HepG2 (cell line): Measurements from ENCODE around the gene CEP20. TPM values are rescaled to one million over a fixed set of nuclear protein-coding genes. Genes with fewer than 3 reads are reported as not detected.

Experiments
- ATAC-seq: fragments of 200-7000 bp; cut with Tn5 transposase; 3 replicates; pipeline ENCODE4 v1.9.1; 2020; ENCODE audit warnings: mild to moderate bottlenecking, moderate library complexity
- BruUV-seq: library from RNA; stranded (reverse); fragments of 400-500 nt; replicated peaks from 2 replicates; lab custom pipeline; 2021; lab: Mats Ljungman, UMichigan
- CTCF ChIA-PET: fragments of 300-600 bp; formaldehyde crosslinking; extraction: SDS; loops from one replicate; lab custom pipeline; 2021; ENCODE audit warnings: low total read pairs, inconsistent platforms, low intra/inter-chr PET ratio; lab: Yijun Ruan, JAX
- POLR2A ChIA-PET: fragments of 350-600 bp; sonication (Branson Sonifier 250); formaldehyde crosslinking; loops from one replicate; lab custom pipeline; 2020; ENCODE audit warnings: antibody characterized with exemption, inconsistent platforms; lab: Yijun Ruan, JAX
- DNase-seq: peaks from one replicate; pipeline ENCODE4 v3.0.0-alpha.2; 2015; ENCODE audit warnings: low spot score
- FAIRE-seq: peaks from 3 replicates; lab custom pipeline; 2011; peaks lifted over from hg19 to GRCh38; lab: Jason Lieb, UNC
- H2AFZ ChIP-seq: one replicate; pipeline ENCODE4 v1.6.1; 2011; ENCODE audit warnings: low read length, inconsistent platforms
- H3K27ac ChIP-seq: fragments of 300-600 bp; 3 replicates; pipeline ENCODE4 v1.8.0; 2011; ENCODE audit warnings: mixed run types, mild to moderate bottlenecking, mixed read lengths, low read length, inconsistent platforms; ENCODE audit not compliant: insufficient read depth; ENCODE audit errors: extremely low read length
- H3K27me3 ChIP-seq, 2 experiments: fragments of 200-600 bp in 1 of 2; 2 replicates in 1 of 2; 3 replicates in 1 of 2; pipeline versions ENCODE4 v1.6.0 to v1.8.0; 2011; ENCODE audit warnings: low read length in 2 of 2, mild to moderate bottlenecking in 2 of 2, moderate library complexity in 2 of 2, inconsistent platforms in 1 of 2; ENCODE audit not compliant: insufficient read depth in 2 of 2, control insufficient read depth in 1 of 2
- H3K36me3 ChIP-seq, 2 experiments: fragments of 200-600 bp in 1 of 2; replicated peaks in 1 of 2; 2 replicates in 1 of 2; 3 replicates in 1 of 2; pipeline versions ENCODE4 v1.5.1 to v1.8.0; 2011; ENCODE audit warnings: low read length in 2 of 2, inconsistent platforms in 1 of 2; ENCODE audit not compliant: insufficient read depth in 2 of 2, control insufficient read depth in 1 of 2
- H3K4me1 ChIP-seq: 2 replicates; pipeline ENCODE4 v1.5.1; 2012; ENCODE audit warnings: low read length, inconsistent platforms; ENCODE audit not compliant: insufficient read depth
- H3K4me2 ChIP-seq: 2 replicates; pipeline ENCODE4 v1.6.0; 2011; ENCODE audit warnings: low read depth, low read length, inconsistent platforms
- H3K4me3 ChIP-seq, 3 experiments: fragments of 200-600 bp in 1 of 3; sonication (generic), shearing (Covaris generic) in 1 of 3; replicated peaks in 1 of 3; 2 replicates each; pipeline ENCODE4 v1.5.1; 2011 to 2016; ENCODE audit warnings: low read length in 3 of 3, inconsistent platforms in 2 of 3, low read depth in 2 of 3, mild to moderate bottlenecking in 2 of 3, control low read depth in 1 of 3, mixed read lengths in 1 of 3; ENCODE audit not compliant: insufficient read depth in 1 of 3
- H3K79me2 ChIP-seq: one replicate; pipeline ENCODE4 v1.6.1; 2011; ENCODE audit warnings: low read length, inconsistent platforms; ENCODE audit not compliant: insufficient read depth
- H3K9ac ChIP-seq: 2 replicates; pipeline ENCODE4 v1.6.0; 2011; ENCODE audit warnings: mild to moderate bottlenecking, low read depth, low read length, inconsistent platforms; ENCODE audit not compliant: insufficient read depth
- H3K9me3 ChIP-seq: 2 replicates; pipeline ENCODE4 v1.5.1; 2012; ENCODE audit warnings: mild to moderate bottlenecking, low read length
- H4K20me1 ChIP-seq: 2 replicates; pipeline ENCODE4 v1.6.0; 2011; ENCODE audit warnings: inconsistent platforms, mild to moderate bottlenecking, low read length, moderate library complexity; ENCODE audit not compliant: insufficient read depth
- CHCHD3 ChIP-seq: sonication (generic); formaldehyde crosslinking; IDR thresholded peaks from 2 replicates; pipeline ENCODE4 v1.8.0; 2022; ENCODE audit warnings: mild to moderate bottlenecking, missing genetic modification reagents, moderate library complexity
- HOXA5 ChIP-seq: sonication (generic); formaldehyde crosslinking; IDR thresholded peaks from 2 replicates; pipeline ENCODE4 v1.4.0; 2020; ENCODE audit warnings: missing genetic modification reagents
- HOXD1 ChIP-seq: sonication (generic); formaldehyde crosslinking; IDR thresholded peaks from 2 replicates; pipeline ENCODE4 v1.5.0; 2020; ENCODE audit warnings: missing genetic modification reagents
- KDM1A ChIP-seq: IDR thresholded peaks from 2 replicates; pipeline ENCODE4 v1.6.1; 2016; ENCODE audit warnings: missing compliant biosample characterization
- KDM4B ChIP-seq: sonication (generic); formaldehyde crosslinking; IDR thresholded peaks from 2 replicates; pipeline ENCODE4 v1.4.0; 2020; ENCODE audit warnings: missing genetic modification reagents
- RARA ChIP-seq: IDR thresholded peaks from 2 replicates; pipeline ENCODE4 v1.6.1; 2016; ENCODE audit warnings: missing genetic modification reagents, missing compliant biosample characterization
- RXRB ChIP-seq: IDR thresholded peaks from 2 replicates; pipeline ENCODE4 v1.6.1; 2016; ENCODE audit warnings: borderline replicate concordance, missing genetic modification reagents, missing compliant biosample characterization
- SATB2 ChIP-seq: sonication (generic); formaldehyde crosslinking; IDR thresholded peaks from 2 replicates; pipeline ENCODE4 v1.5.0; 2020; ENCODE audit warnings: missing genetic modification reagents
- SMARCC2 ChIP-seq: fragments of 450-650 bp; IDR thresholded peaks from 2 replicates; pipeline ENCODE4 v1.6.1; 2017; ENCODE audit warnings: antibody characterized with exemption, mild to moderate bottlenecking
- SMYD3 ChIP-seq: sonication (generic); formaldehyde crosslinking; IDR thresholded peaks from 2 replicates; pipeline ENCODE4 v1.8.1; 2023; ENCODE audit warnings: mild to moderate bottlenecking, missing genetic modification reagents
- SRF ChIP-seq: IDR thresholded peaks from 2 replicates; pipeline ENCODE4 v1.6.1; 2011; ENCODE audit warnings: mild to moderate bottlenecking, low read depth, low read length, moderate library complexity
- TARDBP ChIP-seq: sonication (generic); formaldehyde crosslinking; IDR thresholded peaks from 2 replicates; pipeline ENCODE4 v1.8.0; 2022; ENCODE audit warnings: mild to moderate bottlenecking, missing genetic modification reagents
- ZNF234 ChIP-seq: sonication (generic); formaldehyde crosslinking; conservative IDR thresholded peaks from 2 replicates; pipeline ENCODE4 v1.5.1; 2020; ENCODE audit warnings: mild to moderate bottlenecking, missing genetic modification reagents
- ZNF441 ChIP-seq: sonication (generic); formaldehyde crosslinking; IDR thresholded peaks from 2 replicates; pipeline ENCODE4 v1.7.0; 2021; ENCODE audit warnings: missing genetic modification reagents, borderline replicate concordance
- ZNF550 ChIP-seq: sonication (generic); formaldehyde crosslinking; IDR thresholded peaks from 2 replicates; pipeline ENCODE4 v1.4.0; 2020; ENCODE audit warnings: mild to moderate bottlenecking, missing genetic modification reagents, borderline replicate concordance
- ZNF552 ChIP-seq: sonication (generic); formaldehyde crosslinking; IDR thresholded peaks from 2 replicates; pipeline ENCODE4 v1.9.0; 2022; ENCODE audit warnings: missing genetic modification reagents, mild to moderate bottlenecking, borderline replicate concordance
- ZNF674 ChIP-seq: sonication (generic); formaldehyde crosslinking; IDR thresholded peaks from 2 replicates; pipeline ENCODE4 v1.5.0; 2020; ENCODE audit warnings: low read depth, mild to moderate bottlenecking, missing genetic modification reagents
- ZNF713 ChIP-seq: sonication (generic); formaldehyde crosslinking; IDR thresholded peaks from 2 replicates; pipeline ENCODE4 v1.4.0; 2020; ENCODE audit warnings: mild to moderate bottlenecking, missing genetic modification reagents
- WGBS: methylation state at CpG from one replicate; pipeline ENCODE4 v1.1.6; 2017; ENCODE audit warnings: low lambda C conversion rate; 5-methylcytosine and 5-hydroxymethylcytosine counted together
- in situ Hi-C: cut with HindIII; loops from 2 replicates; pipeline ENCODE4 v1.10.0; 2017; ENCODE audit warnings: low pct_unique_long_range_greater_than_20kb; ENCODE audit not compliant: extremely low pct_ligation_motif_present
- intact Hi-C: fragments of 100-400 bp; cut with micrococcal nuclease; formaldehyde crosslinking; loops from one replicate; pipeline ENCODE4 v1.10.0; 2022; ENCODE audit not compliant: unreplicated experiment
- polyA plus RNA-seq, 8 experiments: library from polyadenylated mRNA; depleted of rRNA in 3 of 8; stranded (reverse) in 7 of 8; unstranded in 1 of 8; fragments of >200 nt; fragmentation: Illumina TruSeq in 4 of 8; extraction: Trizol in 4 of 8; gene quantifications; 2 replicates each; pipeline versions ENCODE4 v1.2.1 to v1.2.3, GENCODE V29; 2011 to 2016; ENCODE audit warnings: low read depth in 4 of 8, missing spikeins in 1 of 8, mixed read lengths in 1 of 8; ENCODE audit not compliant: insufficient read depth in 1 of 8
- total RNA-seq, 5 experiments: library from RNA; depleted of rRNA; stranded (reverse); fragments of >200 nt; fragmentation: Illumina TruSeq; extraction: Trizol; gene quantifications; 2 replicates each; pipeline ENCODE4 v1.2.3, GENCODE V29; 2016; ENCODE audit warnings: low read depth in 1 of 5
- TF ChIP-seq, protein P1 (sequence below): sonication (generic); formaldehyde crosslinking; conservative IDR thresholded peaks from 2 replicates; pipeline ENCODE4 v1.4.0; 2020; ENCODE audit warnings: missing genetic modification reagents
- TF ChIP-seq, protein P2 (sequence below): sonication (generic); formaldehyde crosslinking; IDR thresholded peaks from 2 replicates; pipeline ENCODE4 v1.4.0; 2020; ENCODE audit warnings: mild to moderate bottlenecking, missing genetic modification reagents, borderline replicate concordance

Gene CEP20
- total and polyA plus RNA-seq, 2 of the 13 experiments (the other 11 are each of a cell fraction or from before 2014, with no cell fraction given), result 53.0 to 54.1 TPM

DNA sequence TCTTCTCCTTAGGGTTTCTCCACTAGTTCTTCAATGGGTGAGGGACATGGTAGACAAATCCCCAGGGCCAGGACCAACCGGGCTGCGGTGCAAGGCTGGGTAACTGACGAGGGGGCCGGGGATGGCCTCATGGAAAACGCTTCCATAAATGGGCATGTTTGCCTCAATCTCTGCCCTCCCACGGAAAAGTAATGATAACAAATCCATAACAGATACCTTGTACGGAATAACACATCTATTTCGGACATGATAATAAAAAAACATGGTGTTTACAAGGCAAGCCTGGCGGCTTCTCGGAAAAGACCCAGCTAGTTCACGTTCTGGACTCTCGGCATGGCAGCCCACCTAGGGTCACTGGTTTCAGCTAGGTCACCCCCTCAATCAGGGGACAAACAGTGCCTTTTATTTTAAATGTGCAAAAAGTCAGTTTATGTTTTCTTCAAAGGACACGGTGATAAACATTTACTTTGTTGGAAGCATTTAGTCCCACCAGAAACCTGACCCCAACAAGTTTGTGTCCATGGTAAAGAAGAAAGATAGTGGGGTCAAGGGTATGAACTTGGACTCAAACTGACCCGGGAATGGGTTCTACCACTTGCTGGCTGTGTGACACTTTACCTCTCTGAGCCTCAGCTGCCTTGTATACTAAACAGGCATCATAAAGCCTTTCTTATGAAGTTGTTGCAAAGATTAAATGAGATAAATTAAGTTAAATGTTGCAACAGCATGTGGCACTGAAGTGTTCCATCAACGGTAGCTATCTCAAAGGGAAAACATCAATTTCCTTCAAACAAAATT, 33.3 kb downstream of the CEP20 start (continued):
- TF ChIP-seq ZNF234 (CRISPR knock-in tag) (no peak), RXRB (CRISPR knock-in tag) (peak; percentile 37; the same call in 1 of the 2 replicates), SRF (peak; percentile 64), HOXD1 (no peak), RARA (CRISPR knock-in tag) (peak; percentile 91), HOXA5 (CRISPR knock-in tag) (no peak), ZNF550 (CRISPR knock-in tag) (no peak), ZNF674 (no peak), SMYD3 (CRISPR knock-in tag) (no peak), CHCHD3 (CRISPR knock-in tag) (no peak), ZNF552 (CRISPR knock-in tag) (no peak), KDM4B (CRISPR knock-in tag) (no peak), KDM1A (CRISPR knock-in tag) (no peak), ZNF713 (CRISPR knock-in tag) (no peak)
- TF ChIP-seq, all 625 proteins: peak for 3

GRCh38 chr16:15854061-15854460, 34.3 kb downstream of the CEP20 start:
- FAIRE-seq, result no peak
- CTCF ChIA-PET, result no interaction called here
- no TSS peak for BruUV-seq
- Histone ChIP-seq H3K9me3 (no peaks in the 10 kb centered on the region), H3K27me3 (peaks cover 17 to 71% of the 10 kb centered on the region in 2 experiments; a peak in 4 of 5 replicates), H3K36me3 (no peaks in the 10 kb centered on the region), H3K79me2 (no peaks in the 10 kb centered on the region), H3K4me3 (no peak overlapping the region), H2AFZ (no peak overlapping the region), H4K20me1 (no peaks in the 10 kb centered on the region), H3K9ac (no peak overlapping the region), H3K27ac (no peak overlapping the region), H3K4me2 (no peak overlapping the region), H3K4me1 (peaks cover 14% of the 10 kb centered on the region)
- intact Hi-C loops (no loop called here), in situ Hi-C loops (no loop called here)
- POLR2A ChIA-PET, result no interaction called here
- ATAC-seq, result no peak
- DNase-seq, result no peak
- WGBS, result 10% methylated on average over 3 of the region's 3 CpGs
- TF ChIP-seq HOXD1 (no peak), ZNF441 (CRISPR knock-in tag) (no peak), SMARCC2 (no peak), TARDBP (no peak), SATB2 (CRISPR knock-in tag) (no peak)
- TF ChIP-seq, protein P1, sequence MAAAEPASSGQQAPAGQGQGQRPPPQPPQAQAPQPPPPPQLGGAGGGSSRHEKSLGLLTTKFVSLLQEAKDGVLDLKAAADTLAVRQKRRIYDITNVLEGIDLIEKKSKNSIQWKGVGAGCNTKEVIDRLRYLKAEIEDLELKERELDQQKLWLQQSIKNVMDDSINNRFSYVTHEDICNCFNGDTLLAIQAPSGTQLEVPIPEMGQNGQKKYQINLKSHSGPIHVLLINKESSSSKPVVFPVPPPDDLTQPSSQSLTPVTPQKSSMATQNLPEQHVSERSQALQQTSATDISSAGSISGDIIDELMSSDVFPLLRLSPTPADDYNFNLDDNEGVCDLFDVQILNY (CRISPR knock-in tag), result no peak
- TF ChIP-seq, protein P2, sequence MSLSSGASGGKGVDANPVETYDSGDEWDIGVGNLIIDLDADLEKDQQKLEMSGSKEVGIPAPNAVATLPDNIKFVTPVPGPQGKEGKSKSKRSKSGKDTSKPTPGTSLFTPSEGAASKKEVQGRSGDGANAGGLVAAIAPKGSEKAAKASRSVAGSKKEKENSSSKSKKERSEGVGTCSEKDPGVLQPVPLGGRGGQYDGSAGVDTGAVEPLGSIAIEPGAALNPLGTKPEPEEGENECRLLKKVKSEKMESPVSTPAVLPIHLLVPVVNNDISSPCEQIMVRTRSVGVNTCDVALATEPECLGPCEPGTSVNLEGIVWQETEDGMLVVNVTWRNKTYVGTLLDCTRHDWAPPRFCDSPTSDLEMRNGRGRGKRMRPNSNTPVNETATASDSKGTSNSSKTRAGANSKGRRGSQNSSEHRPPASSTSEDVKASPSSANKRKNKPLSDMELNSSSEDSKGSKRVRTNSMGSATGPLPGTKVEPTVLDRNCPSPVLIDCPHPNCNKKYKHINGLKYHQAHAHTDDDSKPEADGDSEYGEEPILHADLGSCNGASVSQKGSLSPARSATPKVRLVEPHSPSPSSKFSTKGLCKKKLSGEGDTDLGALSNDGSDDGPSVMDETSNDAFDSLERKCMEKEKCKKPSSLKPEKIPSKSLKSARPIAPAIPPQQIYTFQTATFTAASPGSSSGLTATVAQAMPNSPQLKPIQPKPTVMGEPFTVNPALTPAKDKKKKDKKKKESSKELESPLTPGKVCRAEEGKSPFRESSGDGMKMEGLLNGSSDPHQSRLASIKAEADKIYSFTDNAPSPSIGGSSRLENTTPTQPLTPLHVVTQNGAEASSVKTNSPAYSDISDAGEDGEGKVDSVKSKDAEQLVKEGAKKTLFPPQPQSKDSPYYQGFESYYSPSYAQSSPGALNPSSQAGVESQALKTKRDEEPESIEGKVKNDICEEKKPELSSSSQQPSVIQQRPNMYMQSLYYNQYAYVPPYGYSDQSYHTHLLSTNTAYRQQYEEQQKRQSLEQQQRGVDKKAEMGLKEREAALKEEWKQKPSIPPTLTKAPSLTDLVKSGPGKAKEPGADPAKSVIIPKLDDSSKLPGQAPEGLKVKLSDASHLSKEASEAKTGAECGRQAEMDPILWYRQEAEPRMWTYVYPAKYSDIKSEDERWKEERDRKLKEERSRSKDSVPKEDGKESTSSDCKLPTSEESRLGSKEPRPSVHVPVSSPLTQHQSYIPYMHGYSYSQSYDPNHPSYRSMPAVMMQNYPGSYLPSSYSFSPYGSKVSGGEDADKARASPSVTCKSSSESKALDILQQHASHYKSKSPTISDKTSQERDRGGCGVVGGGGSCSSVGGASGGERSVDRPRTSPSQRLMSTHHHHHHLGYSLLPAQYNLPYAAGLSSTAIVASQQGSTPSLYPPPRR (CRISPR knock-in tag), result no peak
